Left cardiac atrium (tissue), 4 donors: ENCODE data around the gene CLCN1. TPM values are rescaled to one million over a fixed set of nuclear protein-coding genes. Genes with fewer than 3 reads are reported as not detected.

Source experiments
- ATAC-seq, 2 donors: fragments of 200-7000 bp; cut with Tn5 transposase; one replicate each; pipeline ENCODE4 v1.9.1; 2020; ENCODE audit warnings: mild to moderate bottlenecking in 2 of 2, moderate library complexity in 2 of 2
- DNase-seq: peaks from one replicate; pipeline ENCODE4 v3.0.0-alpha.2; 2020
- intact Hi-C, 2 donors: fragments of 100-400 bp; cut with DNase I; formaldehyde crosslinking; loops; one replicate each; pipeline versions ENCODE4 v1.14.1 to v1.15.1; 2022 to 2023
- microRNA-seq, 2 donors: library from miRNA; unstranded; fragments of <30 nt; microRNA quantifications; one replicate each; pipeline ENCODE4 v1.2.0, GENCODE V29; 2020
- total RNA-seq, 2 donors: library from RNA; stranded (reverse); fragmentation: NEBNext Ultra II Directional; extraction: Animal tissue kit (Norgen Biotek cat#: 25700); gene quantifications; one replicate each; pipeline ENCODE4 v1.2.1, GENCODE V29; 2021
- donor health status: DM: no; HTN: yes; CAD: no.
- donor health status: DM: no; HTN: yes; CAD: no; lungs with severe emphysema.
- donor health status: DM: yes; HTN: yes; CAD: no.
- donor health status: Dilated cardiomyopathy.

CLCN1 gene
- total RNA-seq, 2 donors from 2014 or later = not detected

DNA sequence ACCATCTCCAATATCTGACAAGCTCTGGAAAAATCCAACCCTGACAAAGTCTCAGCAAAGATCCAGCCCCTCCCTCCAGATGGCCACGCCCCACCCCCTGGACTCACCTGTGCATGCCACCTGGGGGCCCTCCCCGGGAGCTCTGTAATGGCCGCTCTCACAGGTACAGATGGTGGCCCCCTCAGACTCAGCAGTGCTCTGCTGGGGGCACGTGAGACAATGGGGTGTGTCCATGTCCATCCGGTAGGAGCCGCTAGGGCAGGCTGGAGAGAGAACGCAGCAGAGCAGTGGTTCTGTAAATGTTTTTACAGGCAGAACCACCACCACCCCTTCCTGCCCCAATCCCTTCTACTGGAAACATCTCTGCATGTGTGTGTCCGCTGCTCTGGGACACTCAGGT, 83.2 kb downstream of the CLCN1 start:
- DNase-seq (no peak), ATAC-seq (no peak)
- intact Hi-C loops = no loop called here

- ATAC-seq (no peak), DNase-seq (no peak)
- intact Hi-C loops = no loop called here
These were observed 83.7 kb downstream of the CLCN1 start for GRCh38 chr7:143399642-143400041.

DNA sequence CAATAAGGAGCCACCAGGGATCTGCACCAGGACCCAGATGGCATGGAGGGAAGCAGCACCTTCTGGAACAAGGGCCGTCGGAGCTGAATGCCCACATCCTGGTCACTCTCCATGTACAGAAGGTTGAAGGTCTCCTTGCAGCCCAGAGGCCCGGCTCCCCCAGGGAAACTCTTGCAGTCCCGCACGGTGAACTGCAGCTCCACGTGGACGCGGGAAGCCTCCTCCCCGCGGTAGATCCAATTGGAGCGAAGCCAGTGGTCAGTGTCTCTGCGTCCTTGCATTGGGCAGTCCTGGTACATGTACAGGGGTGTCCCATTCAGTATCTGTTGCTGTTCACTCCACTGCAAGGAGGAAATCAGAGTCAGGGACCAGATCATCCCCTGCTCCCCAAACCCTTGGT, 85.4 kb downstream of the CLCN1 start:
- no peak for ATAC-seq

More for the DNA sequence above, 85.4 kb downstream of the CLCN1 start:
- intact Hi-C loops = no loop called here
- no peak for DNase-seq

Small RNA genes lying within 50 kb of the gene (microRNA-seq; reads per million reads assigned to microRNA genes)
- gene MIR6892 = 0.27 to 0.40 reads per million in 2 donors

Other genes starting within 250 kb of the CLCN1 start
- gene PIP, start 184.0 kb upstream of the CLCN1 start, total RNA-seq = not detected
- gene TAS2R39, start 132.7 kb upstream of the CLCN1 start, total RNA-seq = not detected
- not detected for gene TAS2R40, start 94.1 kb upstream of the CLCN1 start, total RNA-seq
- gene GSTK1, start 52.7 kb upstream of the CLCN1 start, total RNA-seq = 100 to 1,000 TPM; 185 to 195 TPM
- 1 to 10 TPM; 2.3 to 4.1 TPM for gene TMEM139, start 31.2 kb upstream of the CLCN1 start, total RNA-seq
- 10 to 100 TPM in 1 of 2 donors, 1 to 10 TPM in 1; 8.0 to 12.4 TPM for gene CASP2, start 27.8 kb upstream of the CLCN1 start, total RNA-seq
- under 1 TPM; 0.29 to 0.97 TPM for gene FAM131B, start 46.6 kb downstream of the CLCN1 start, total RNA-seq
- gene ZYX, start 65.2 kb downstream of the CLCN1 start, total RNA-seq = 100 to 1,000 TPM in 1 of 2 donors, 10 to 100 TPM in 1; 79.1 to 156 TPM
- under 1 TPM; 0.16 to 0.71 TPM for gene EPHA1, start 92.7 kb downstream of the CLCN1 start, total RNA-seq
- gene TAS2R60, start 127.3 kb downstream of the CLCN1 start, total RNA-seq = not detected
- gene TAS2R41, start 161.8 kb downstream of the CLCN1 start, total RNA-seq = under 1 TPM in 1 of 2 donors, not detected in 1; 0.26 TPM